Activated naive CD4-positive, alpha-beta T cell treated with anti-CD3 and anti-CD28 coated beads, Interleukin-2, amount 50 U/mL, for 24 hours (primary cell): ENCODE results near the gene AP4S1.

Source experiments
- H3K27ac Mint-ChIP-seq: one replicate; pipeline ENCODE4 v1.8.0; 2021; ENCODE audit warnings: mild to moderate bottlenecking, mixed read lengths
- H3K27me3 Mint-ChIP-seq: one replicate; pipeline ENCODE4 v1.8.0; 2021; ENCODE audit warnings: mixed read lengths
- H3K36me3 Mint-ChIP-seq: one replicate; pipeline ENCODE4 v1.8.0; 2021; ENCODE audit warnings: mixed read lengths
- H3K4me1 Mint-ChIP-seq: one replicate; pipeline ENCODE4 v1.8.0; 2021; ENCODE audit warnings: mixed read lengths
- H3K4me3 Mint-ChIP-seq: one replicate; pipeline ENCODE4 v1.8.0; 2021; ENCODE audit warnings: mild to moderate bottlenecking, mixed read lengths
- H3K9me3 Mint-ChIP-seq: one replicate; pipeline ENCODE4 v1.8.0; 2021; ENCODE audit warnings: mixed read lengths

AP4S1 gene

DNA sequence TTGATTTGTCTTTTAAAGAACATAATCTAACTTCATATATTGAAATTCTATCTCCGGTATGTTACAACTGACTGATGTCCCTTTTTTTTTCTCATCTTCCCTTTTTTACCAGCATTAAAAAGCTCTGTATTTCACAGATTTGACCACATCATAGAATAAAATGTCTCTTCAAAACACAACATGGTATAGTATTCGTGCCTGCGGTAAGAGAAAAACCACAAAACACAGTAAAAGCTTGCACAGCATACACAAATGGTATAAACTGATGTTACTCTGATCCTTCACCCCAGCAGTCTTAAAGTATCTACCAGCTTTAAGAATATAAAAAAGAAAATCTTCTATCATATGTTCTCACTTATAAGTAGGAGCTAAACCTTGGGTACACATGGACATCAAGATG, 98.7 kb downstream of the AP4S1 start:
- Mint-ChIP-seq H3K4me3 (peak overlapping the region; percentile 40), H3K4me1 (peaks cover 40% of the 10 kb centered on the region), H3K9me3 (no peaks in the 10 kb centered on the region), H3K27me3 (no peaks in the 10 kb centered on the region), H3K36me3 (peaks cover 32% of the 10 kb centered on the region), H3K27ac (peak overlapping the region; percentile 21)

DNA sequence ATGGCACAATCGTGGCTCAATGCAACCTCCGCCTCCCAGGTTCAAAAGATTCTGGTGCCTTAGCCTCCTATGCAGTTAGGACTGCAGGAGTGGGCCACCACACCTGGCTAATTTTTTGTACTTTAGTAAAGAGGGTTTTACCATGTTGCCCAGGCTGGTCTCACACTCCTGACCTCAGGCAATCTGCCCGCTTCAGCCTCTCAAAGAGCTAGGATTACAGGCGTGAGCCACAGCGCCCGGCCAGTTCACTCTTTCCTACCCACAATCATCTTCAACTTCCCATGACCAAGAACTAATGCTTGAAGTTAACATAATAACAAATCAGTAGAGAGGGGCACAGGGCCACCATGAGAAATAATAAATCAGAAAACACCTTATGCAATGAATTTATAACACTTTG, 99.8 kb downstream of the AP4S1 start:
- no peaks in the 10 kb centered on the region for H3K27me3 Mint-ChIP-seq
- peaks cover 40% of the 10 kb centered on the region for H3K4me1 Mint-ChIP-seq
- no peak overlapping the region for H3K4me3 Mint-ChIP-seq
- H3K9me3 Mint-ChIP-seq: no peaks in the 10 kb centered on the region
- peaks cover 29% of the 10 kb centered on the region for H3K36me3 Mint-ChIP-seq
- H3K27ac Mint-ChIP-seq: no peak overlapping the region

DNA sequence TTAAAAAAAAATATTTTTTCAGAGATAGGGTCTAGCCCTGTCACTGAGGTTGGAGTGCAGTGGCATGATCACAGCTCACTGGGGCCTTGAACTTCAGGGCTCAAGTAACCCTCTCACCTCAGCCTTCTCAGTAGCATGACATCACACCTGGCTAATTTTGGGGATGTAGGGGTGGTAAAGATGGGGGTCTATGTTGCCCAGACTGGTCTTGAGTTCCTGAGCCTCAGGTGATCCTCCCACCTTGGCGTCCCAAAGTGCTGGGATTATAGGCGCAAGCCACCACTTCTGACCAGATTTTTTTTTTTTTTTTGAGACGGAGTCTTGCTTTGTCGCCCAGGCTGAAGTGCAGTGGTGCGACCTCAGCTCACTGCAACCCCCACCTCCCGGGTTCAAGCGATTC, 101.2 kb downstream of the AP4S1 start:
- Mint-ChIP-seq H3K9me3 (no peaks in the 10 kb centered on the region), H3K36me3 (peaks cover 29% of the 10 kb centered on the region), H3K27me3 (no peaks in the 10 kb centered on the region), H3K27ac (no peak overlapping the region), H3K4me1 (peaks cover 40% of the 10 kb centered on the region), H3K4me3 (no peak overlapping the region)

DNA sequence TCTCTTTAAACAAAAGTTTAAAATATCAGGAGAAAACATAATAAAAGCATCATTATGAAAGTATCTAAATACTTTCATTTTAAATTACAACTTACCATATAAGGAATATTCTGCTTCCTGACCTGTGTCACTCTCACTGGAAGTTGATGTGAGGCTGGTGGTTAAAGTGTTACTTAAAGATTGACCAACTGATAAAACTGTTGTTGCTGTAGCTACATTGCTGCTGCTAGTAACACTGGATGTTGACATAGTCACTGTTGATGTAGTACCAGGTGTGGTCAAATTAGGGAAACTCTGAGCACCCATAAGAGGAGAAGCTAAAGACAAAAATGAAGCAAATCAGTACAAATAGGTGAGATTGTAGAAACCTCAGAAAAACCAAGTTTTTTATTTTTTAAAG, 102.2 kb downstream of the AP4S1 start:
- H3K36me3 Mint-ChIP-seq: peaks cover 23% of the 10 kb centered on the region
- no peak overlapping the region for H3K4me3 Mint-ChIP-seq
- peaks cover 40% of the 10 kb centered on the region for H3K4me1 Mint-ChIP-seq
- H3K27ac Mint-ChIP-seq: peak overlapping the region; percentile 20
- no peaks in the 10 kb centered on the region for H3K9me3 Mint-ChIP-seq
- no peaks in the 10 kb centered on the region for H3K27me3 Mint-ChIP-seq

DNA sequence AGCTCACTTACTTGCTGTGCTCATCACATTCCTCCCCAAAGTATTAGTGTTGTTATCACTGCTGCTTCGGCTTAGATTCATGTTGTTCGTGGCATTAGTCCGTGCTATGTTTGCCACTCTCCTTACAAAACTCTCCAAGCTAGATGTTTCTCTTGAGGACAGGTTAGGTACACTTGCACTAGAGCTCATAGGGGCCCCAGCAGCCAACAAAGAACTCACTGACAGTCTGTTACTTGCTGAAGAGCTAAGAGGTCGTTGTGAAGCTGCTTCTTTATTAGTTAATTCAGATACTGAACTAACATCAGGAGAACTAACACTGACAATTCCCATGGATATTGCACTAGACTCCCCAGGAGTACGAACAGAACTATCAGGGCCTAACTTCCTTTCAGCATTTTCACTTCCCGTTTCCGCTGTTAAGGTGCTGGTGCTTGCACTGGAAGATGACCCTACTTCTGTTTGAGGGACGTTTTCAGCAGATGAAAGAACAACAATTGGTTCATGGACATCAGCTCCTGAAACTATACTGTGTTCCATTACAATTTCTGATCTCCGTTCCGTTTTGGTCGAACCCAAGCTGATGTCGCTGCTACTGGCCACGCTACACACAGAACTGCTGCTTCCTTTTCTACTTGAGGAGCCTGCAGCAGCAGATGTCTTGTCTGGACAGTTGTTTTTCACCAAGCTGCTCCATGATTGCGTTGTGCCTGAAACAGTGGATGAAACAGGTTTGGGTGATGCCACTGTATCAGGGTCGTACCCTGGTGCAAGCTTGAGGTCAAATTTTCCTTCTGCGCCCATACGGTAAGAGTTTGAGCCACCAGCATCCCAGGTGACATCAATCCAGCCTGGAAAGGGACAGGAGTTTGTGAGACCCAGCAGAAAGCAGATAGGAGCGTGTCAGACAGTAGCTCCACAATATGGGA, 103.4 kb downstream of the AP4S1 start:
- Mint-ChIP-seq H3K36me3 (peaks cover 25% of the 10 kb centered on the region), H3K4me3 (no peak overlapping the region), H3K4me1 (peaks cover 29% of the 10 kb centered on the region), H3K27me3 (no peaks in the 10 kb centered on the region), H3K9me3 (no peaks in the 10 kb centered on the region), H3K27ac (peak overlapping the region; percentile 12)

DNA sequence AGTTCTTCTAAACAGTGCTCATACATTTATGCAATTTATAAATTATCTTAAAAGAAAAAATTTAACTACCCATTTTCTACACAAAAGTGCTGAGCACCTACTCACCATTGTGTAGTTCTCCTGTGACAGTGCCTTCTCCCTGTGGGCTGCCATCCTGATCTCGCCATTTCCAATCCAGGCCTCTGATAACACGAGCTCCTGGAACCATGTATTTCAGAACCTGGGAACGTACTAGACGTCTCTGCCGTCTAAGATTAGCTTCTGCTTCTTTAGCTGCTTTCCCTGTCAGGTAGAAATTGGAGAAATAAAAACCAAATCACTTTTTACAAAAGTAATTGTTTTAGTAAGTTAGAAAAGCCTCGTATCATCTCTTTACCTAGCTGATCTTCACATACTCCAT, 107.7 kb downstream of the AP4S1 start:
- no peak overlapping the region for H3K4me3 Mint-ChIP-seq
- peaks cover 11% of the 10 kb centered on the region for H3K4me1 Mint-ChIP-seq
- H3K9me3 Mint-ChIP-seq: no peaks in the 10 kb centered on the region
- H3K36me3 Mint-ChIP-seq: peaks cover 18% of the 10 kb centered on the region
- no peaks in the 10 kb centered on the region for H3K27me3 Mint-ChIP-seq
- peak overlapping the region; percentile 35 for H3K27ac Mint-ChIP-seq

DNA sequence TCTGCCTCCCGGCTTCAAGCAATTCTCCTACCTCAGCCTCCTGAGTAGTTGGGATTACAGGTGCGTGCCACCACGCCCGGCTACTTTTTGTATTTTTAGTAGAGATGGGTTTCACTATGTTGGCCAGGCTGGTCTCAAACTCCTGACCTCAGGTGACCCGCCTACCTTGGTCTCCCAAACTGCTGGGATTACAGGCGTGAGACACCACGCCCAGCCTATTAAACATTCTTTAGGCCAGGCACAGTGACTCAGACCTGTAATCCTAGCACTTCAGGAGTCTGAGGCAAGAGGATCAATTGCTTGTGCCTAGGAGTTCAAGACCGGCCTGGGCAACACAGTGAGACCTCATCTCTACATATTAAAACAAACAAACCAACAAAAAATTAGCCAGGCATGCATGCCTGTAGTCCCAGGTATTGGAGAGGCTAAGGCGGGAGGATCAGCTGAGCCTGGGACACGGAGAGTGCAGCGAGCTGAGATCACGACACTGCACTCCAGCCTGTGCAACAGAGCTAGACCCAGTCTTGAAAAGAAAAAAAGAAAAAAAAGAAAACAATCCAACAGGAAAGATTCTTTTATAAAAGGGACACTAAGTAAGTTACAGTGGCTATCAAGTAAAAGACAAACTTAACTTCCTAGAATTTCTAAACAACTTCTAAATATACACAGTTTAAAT, 111.9 kb downstream of the AP4S1 start:
- Mint-ChIP-seq H3K36me3 (peaks cover 13% of the 10 kb centered on the region), H3K27ac (no peak overlapping the region), H3K4me3 (no peak overlapping the region), H3K9me3 (no peaks in the 10 kb centered on the region), H3K4me1 (no peaks in the 10 kb centered on the region), H3K27me3 (no peaks in the 10 kb centered on the region)

DNA sequence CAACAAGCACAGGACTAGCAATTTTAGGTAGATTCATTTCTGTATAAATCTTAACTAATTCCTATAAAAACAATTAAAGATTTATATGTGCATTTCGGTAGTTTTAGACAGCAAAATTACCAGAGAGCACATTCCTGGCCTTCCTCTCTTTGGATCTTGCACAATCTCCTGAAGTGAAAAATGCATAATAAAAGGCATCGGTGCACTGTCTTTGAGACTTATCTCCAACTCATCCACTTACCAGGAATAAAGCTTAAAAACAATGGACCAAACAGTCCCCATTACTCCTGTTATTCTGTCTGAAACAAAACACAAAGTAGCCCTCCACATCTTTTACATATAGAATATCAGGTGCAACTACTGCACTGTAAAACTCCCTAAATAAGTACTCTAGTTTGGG, 112.9 kb downstream of the AP4S1 start:
- H3K36me3 Mint-ChIP-seq: peaks cover 10% of the 10 kb centered on the region
- H3K27ac Mint-ChIP-seq: no peak overlapping the region

DNA sequence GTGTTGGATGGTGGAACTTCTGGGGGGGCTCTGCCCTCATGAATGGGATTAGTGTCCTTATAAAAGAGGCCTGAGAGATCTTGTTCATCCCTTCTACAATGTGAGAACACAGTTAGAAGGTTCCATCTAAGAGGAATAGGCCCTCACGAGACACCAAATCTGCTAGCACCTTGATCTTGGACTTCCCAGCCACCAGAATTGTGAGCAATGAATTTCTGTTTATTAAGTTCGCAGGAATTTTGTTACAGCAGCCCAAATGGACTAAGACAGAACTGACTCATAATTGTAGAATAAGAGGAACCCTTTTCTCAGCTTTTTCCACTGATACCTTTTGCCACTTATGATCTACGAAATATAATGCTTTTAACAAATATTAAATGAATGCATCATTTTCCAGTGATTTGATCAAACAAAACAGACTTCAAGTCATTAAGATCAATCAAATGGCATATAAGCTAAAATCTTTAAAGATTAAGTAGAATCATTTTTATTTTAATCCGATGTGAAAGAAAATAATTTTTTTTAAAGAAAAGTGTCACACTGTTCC, 113.9 kb downstream of the AP4S1 start:
- Mint-ChIP-seq H3K27me3 (no peaks in the 10 kb centered on the region), H3K9me3 (no peaks in the 10 kb centered on the region), H3K4me1 (no peaks in the 10 kb centered on the region), H3K4me3 (no peak overlapping the region), H3K27ac (no peak overlapping the region), H3K36me3 (peaks cover 9% of the 10 kb centered on the region)

More for the DNA sequence above, 112.9 kb downstream of the AP4S1 start:
- H3K4me1 Mint-ChIP-seq: no peaks in the 10 kb centered on the region
- H3K27me3 Mint-ChIP-seq: no peaks in the 10 kb centered on the region
- H3K4me3 Mint-ChIP-seq: no peak overlapping the region
- no peaks in the 10 kb centered on the region for H3K9me3 Mint-ChIP-seq

DNA sequence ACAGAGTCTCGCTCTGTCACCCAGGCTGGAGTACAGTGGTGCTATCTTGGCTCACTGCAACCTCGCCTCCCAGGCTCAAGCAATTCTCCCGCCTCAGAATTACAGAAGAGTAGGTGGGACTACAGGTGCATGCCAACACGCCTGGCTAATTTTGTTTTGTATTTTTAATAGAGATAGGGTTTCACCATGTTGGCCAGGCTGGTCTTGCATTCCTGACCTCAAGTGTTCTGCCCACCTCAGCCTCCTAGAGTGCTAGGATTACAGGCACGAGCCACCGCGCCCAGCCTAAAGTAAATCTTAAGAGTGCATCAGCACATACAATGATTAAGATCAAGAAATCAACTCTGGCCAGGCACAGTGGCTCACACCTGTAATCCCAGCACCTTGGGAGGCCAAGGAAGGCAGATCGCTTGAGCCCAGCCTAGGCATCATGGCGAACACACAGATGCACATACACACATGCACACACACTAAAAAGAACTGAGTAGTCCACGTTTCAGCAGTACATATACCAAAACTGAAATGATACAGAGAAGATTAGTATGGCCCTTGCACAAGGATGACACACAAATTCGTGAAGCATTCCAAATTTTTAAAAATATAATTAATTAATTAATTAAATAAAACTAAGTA, 117.1 kb downstream of the AP4S1 start:
- no peaks in the 10 kb centered on the region for H3K9me3 Mint-ChIP-seq

More for the DNA sequence above, 117.1 kb downstream of the AP4S1 start:
- Mint-ChIP-seq H3K27ac (no peak overlapping the region), H3K36me3 (peaks cover 7% of the 10 kb centered on the region), H3K4me3 (no peak overlapping the region), H3K27me3 (no peaks in the 10 kb centered on the region), H3K4me1 (no peaks in the 10 kb centered on the region)
